OCI-LY3 (cell line): ENCODE measurements around the gene ZSCAN1.

Experiments
- H2AFZ ChIP-seq: fragments of 200-600, 300-600 bp; shearing (Covaris generic); 2 replicates; pipeline ENCODE4 v1.6.0; 2014; ENCODE audit warnings: antibody characterized with exemption, low read depth, low read length
- H3K27ac ChIP-seq: fragments of 200-600, 300-600 bp; sonication (generic); 2 replicates; pipeline ENCODE4 v1.5.1; 2014; ENCODE audit warnings: mild to moderate bottlenecking, low read length, moderate library complexity, mixed read lengths
- H3K27me3 ChIP-seq: fragments of 200-600, 300-600 bp; sonication (generic); 2 replicates; pipeline ENCODE4 v1.6.1; 2014; ENCODE audit warnings: low read depth, low read length, mixed read lengths
- H3K36me3 ChIP-seq: fragments of 200-600, 300-600 bp; sonication (generic); replicated peaks from 2 replicates; pipeline ENCODE3; 2014; ENCODE audit warnings: low read depth, low read length, mixed read lengths
- H3K4me1 ChIP-seq: fragments of 300-600, 200-600 bp; sonication (generic); 2 replicates; pipeline ENCODE4 v1.6.1; 2014; ENCODE audit warnings: low read length, mixed read lengths
- H3K4me2 ChIP-seq: fragments of 200-600, 300-600 bp; sonication (generic); 2 replicates; pipeline ENCODE4 v1.6.1; 2014; ENCODE audit warnings: low read length, mixed read lengths
- H3K4me3 ChIP-seq: fragments of 300-600, 200-600 bp; sonication (generic); 2 replicates; pipeline ENCODE4 v1.5.1; 2014; ENCODE audit warnings: antibody characterized with exemption, mild to moderate bottlenecking, low read length, moderate library complexity
- H3K79me2 ChIP-seq: fragments of 300-600, 200-600 bp; shearing (Covaris generic); 2 replicates; pipeline ENCODE4 v1.6.1; 2014; ENCODE audit warnings: mild to moderate bottlenecking, low read length, mixed read lengths
- H3K9ac ChIP-seq: fragments of 300-600, 200-600 bp; shearing (Covaris generic); 2 replicates; pipeline ENCODE4 v1.6.0; 2014; ENCODE audit warnings: mild to moderate bottlenecking, low read length, moderate library complexity
- H3K9me3 ChIP-seq: fragments of 200-600, 300-600 bp; shearing (Covaris generic); 2 replicates; pipeline ENCODE4 v1.6.1; 2014; ENCODE audit warnings: low read length, mixed read lengths; ENCODE audit not compliant: insufficient read depth
- H4K20me1 ChIP-seq: fragments of 200-600, 300-600 bp; sonication (generic); 2 replicates; pipeline ENCODE4 v1.6.1; 2016; ENCODE audit warnings: low read length, mixed read lengths; ENCODE audit not compliant: insufficient read depth
- EZH2phosphoT487 ChIP-seq: fragments of 200-600 bp; shearing (Covaris generic); IDR thresholded peaks from 2 replicates; pipeline ENCODE4 v1.6.1; 2018; ENCODE audit warnings: antibody characterized with exemption, mixed run types, low read depth
- TF ChIP-seq, protein P1 (sequence below): fragments of 200-600, 300-600 bp; sonication (generic); IDR thresholded peaks from 2 replicates; pipeline ENCODE4 v1.5.1; 2014; ENCODE audit warnings: antibody characterized with exemption, low read length, low read depth

The ZSCAN1 gene

DNA sequence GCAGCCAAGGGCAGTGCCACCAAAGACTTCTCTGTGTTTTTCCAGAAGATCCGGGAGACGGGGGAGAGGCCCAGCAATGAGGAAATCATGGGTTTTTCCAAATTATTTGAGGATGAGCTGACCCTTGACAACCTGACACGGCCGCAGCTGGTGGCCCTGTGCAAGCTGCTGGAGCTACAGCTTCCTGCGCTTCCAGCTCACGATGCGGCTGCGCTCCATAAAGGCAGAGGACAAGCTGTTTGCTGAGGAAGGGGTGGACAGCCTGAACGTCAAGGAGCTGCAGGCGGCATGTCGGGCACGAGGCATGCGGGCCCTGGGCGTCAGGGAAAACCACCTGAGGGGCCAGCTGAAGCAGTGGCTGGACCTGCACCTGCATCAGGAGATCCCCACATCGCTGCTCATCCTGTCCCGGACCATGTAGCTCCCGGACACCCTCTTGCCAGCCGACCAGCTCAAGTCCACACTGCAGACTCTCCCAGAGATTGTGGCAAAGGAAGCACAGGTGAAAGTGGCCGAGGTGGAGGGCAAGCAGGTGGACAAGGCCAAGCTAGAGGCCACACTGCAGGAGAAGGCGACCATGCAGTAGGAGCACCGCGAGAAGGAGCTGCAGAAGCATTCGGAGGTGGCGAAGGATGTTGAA lies 11.7 kb downstream of the ZSCAN1 start:
- H3K9ac ChIP-seq, result no peak overlapping the region
- H3K27me3 ChIP-seq, result no peaks in the 10 kb centered on the region
- no peak overlapping the region for H3K27ac ChIP-seq
- H3K79me2 ChIP-seq, result no peaks in the 10 kb centered on the region
- H3K4me2 ChIP-seq, result no peak overlapping the region
- H3K4me1 ChIP-seq, result no peaks in the 10 kb centered on the region
- no peaks in the 10 kb centered on the region for H4K20me1 ChIP-seq
- TF ChIP-seq, protein P1, sequence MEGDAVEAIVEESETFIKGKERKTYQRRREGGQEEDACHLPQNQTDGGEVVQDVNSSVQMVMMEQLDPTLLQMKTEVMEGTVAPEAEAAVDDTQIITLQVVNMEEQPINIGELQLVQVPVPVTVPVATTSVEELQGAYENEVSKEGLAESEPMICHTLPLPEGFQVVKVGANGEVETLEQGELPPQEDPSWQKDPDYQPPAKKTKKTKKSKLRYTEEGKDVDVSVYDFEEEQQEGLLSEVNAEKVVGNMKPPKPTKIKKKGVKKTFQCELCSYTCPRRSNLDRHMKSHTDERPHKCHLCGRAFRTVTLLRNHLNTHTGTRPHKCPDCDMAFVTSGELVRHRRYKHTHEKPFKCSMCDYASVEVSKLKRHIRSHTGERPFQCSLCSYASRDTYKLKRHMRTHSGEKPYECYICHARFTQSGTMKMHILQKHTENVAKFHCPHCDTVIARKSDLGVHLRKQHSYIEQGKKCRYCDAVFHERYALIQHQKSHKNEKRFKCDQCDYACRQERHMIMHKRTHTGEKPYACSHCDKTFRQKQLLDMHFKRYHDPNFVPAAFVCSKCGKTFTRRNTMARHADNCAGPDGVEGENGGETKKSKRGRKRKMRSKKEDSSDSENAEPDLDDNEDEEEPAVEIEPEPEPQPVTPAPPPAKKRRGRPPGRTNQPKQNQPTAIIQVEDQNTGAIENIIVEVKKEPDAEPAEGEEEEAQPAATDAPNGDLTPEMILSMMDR, result no peak
- no peak for TF ChIP-seq EZH2phosphoT487
- no peaks in the 10 kb centered on the region for H3K36me3 ChIP-seq
- peaks cover 19% of the 10 kb centered on the region; the same call in 1 of the 2 replicates for H3K9me3 ChIP-seq
- no peak overlapping the region for H3K4me3 ChIP-seq
- H2AFZ ChIP-seq, result no peak overlapping the region

DNA sequence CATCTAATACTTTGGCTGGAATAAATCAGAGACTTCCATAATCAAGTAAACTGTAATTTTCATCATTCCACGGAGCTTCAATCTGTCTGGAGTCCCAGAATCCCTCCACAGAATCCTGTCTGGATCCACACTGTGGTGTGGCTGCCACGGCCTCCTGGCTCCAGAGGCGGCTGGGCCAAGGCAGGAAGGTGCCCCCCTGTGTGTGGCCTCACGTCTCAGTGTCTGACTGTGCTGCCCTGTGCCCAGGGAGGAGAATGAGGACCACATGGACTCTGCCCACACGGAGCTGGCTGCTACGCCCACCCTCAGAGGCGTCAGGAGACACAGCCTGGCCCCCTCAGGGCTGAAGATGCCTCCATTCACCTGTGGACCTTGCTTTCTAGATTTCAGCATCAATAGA lies 13.0 kb downstream of the ZSCAN1 start:
- no peaks in the 10 kb centered on the region for H3K36me3 ChIP-seq
- no peaks in the 10 kb centered on the region for H3K79me2 ChIP-seq
- no peak for TF ChIP-seq EZH2phosphoT487
- TF ChIP-seq, protein P1, result no peak
- H3K9ac ChIP-seq, result no peak overlapping the region
- peaks cover 15% of the 10 kb centered on the region; the same call in 1 of the 2 replicates for H3K9me3 ChIP-seq
- H3K27ac ChIP-seq, result no peak overlapping the region
- H3K4me3 ChIP-seq, result no peak overlapping the region
- H3K27me3 ChIP-seq, result no peaks in the 10 kb centered on the region
- no peaks in the 10 kb centered on the region for H3K4me1 ChIP-seq
- H4K20me1 ChIP-seq, result no peaks in the 10 kb centered on the region
- H2AFZ ChIP-seq, result no peak overlapping the region
- no peak overlapping the region for H3K4me2 ChIP-seq

DNA sequence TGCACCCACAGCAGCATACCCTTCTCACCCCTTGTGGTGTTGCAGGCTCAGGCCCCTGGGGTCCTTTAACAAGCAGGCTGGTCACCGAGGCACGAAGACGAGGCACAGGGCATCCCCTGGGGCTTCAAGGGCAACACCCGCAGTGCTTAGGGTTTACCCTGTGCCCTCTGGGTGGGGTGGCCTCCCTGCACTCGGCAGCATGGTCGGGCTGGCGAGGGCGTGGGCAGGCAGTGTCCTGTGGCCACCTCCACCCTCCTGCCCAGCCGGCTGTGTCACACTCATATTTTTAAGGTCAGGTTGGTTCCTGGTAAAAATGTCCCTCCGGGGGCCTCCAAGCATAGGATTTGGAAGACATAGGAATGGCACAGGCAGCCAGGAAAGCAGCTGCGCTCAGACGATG lies 13.8 kb downstream of the ZSCAN1 start:
- no peaks in the 10 kb centered on the region for H3K79me2 ChIP-seq
- no peaks in the 10 kb centered on the region for H4K20me1 ChIP-seq
- TF ChIP-seq, protein P1, result no peak
- no peak for TF ChIP-seq EZH2phosphoT487
- H3K36me3 ChIP-seq, result no peaks in the 10 kb centered on the region
- H3K9me3 ChIP-seq, result peaks cover 15% of the 10 kb centered on the region; the same call in 1 of the 2 replicates
- no peak overlapping the region for H3K27ac ChIP-seq
- no peaks in the 10 kb centered on the region for H3K27me3 ChIP-seq
- no peak overlapping the region for H3K4me3 ChIP-seq
- no peaks in the 10 kb centered on the region for H3K4me1 ChIP-seq
- H3K9ac ChIP-seq, result no peak overlapping the region
- no peak overlapping the region for H2AFZ ChIP-seq
- no peak overlapping the region for H3K4me2 ChIP-seq

DNA sequence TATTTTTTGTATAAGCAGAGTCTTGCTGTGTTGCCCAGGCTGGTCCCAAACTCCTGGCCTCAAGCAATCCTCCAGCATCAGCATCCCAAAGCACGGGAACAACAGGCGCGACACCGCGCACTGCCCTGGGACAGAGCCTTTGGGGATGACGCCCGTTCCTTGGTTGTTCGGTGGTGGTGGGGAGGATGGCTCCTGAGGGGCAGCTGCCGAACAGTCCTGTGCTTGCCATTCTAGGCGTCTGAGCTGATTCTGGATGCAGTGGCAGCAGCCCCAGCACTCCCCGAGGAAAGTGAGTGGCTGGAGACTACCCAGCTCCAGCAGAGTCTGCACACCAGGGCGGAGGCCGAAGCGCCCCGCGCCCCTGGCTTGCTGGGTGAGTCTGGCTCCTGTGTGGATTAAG lies 18.4 kb downstream of the ZSCAN1 start:
- H4K20me1 ChIP-seq, result no peaks in the 10 kb centered on the region
- no peak overlapping the region for H2AFZ ChIP-seq
- peaks cover 30% of the 10 kb centered on the region for H3K9me3 ChIP-seq
- no peak overlapping the region for H3K9ac ChIP-seq
- no peak for TF ChIP-seq EZH2phosphoT487
- TF ChIP-seq, protein P1, result no peak
- no peak overlapping the region for H3K27ac ChIP-seq
- no peaks in the 10 kb centered on the region for H3K79me2 ChIP-seq
- H3K4me3 ChIP-seq, result no peak overlapping the region
- H3K4me1 ChIP-seq, result no peaks in the 10 kb centered on the region
- no peak overlapping the region for H3K4me2 ChIP-seq
- H3K27me3 ChIP-seq, result no peaks in the 10 kb centered on the region
- no peaks in the 10 kb centered on the region for H3K36me3 ChIP-seq
